Activated T-cell treated with anti-CD3 and anti-CD28 coated beads, Interleukin-2, amount 50 U/mL, for 1 hour (primary cell): ENCODE results near the gene MCC.

Experiments used
- DNase-seq: peaks from one replicate; pipeline ENCODE4 v3.0.0-alpha.2; 2020

Gene MCC

DNA sequence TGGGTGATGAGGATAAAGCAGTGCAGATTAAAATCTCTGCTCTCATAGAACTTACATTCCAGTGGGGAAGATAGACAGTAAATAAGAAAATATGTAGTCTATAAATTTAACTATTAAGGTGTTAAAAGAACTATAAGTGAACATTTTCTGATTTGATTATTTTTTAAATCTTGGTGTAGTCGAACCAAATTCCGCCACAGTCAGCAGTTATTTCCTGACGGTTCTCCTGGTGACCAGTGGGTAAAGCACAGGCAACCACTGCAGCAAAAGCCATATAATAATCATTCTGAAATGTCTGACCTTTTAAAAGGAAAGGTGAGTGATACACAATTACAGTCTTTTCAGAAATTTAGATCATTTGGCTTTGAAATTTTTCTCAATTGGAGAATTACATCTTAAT is 484.5 kb downstream of the MCC start:
- no peak for DNase-seq

DNA sequence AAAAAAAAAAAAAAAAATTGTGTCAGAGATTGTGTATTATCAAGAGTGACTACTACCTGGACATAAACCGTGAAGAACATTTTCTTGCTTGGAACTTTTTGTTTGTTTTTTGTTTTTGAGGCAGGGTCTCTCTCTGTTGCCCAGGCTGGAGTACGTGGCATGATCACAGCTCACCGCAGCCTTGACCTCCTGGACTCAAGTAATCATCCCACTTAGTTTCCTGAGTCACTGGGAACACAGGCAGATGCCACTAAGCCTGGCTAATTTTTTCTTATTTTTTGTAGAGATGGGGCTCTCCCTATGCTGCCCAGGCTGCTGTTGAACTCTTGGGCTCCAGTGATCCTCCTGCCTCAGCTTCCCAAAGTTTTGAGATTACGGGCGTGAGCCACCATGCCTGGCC is 485.8 kb downstream of the MCC start:
- no peak for DNase-seq

DNA sequence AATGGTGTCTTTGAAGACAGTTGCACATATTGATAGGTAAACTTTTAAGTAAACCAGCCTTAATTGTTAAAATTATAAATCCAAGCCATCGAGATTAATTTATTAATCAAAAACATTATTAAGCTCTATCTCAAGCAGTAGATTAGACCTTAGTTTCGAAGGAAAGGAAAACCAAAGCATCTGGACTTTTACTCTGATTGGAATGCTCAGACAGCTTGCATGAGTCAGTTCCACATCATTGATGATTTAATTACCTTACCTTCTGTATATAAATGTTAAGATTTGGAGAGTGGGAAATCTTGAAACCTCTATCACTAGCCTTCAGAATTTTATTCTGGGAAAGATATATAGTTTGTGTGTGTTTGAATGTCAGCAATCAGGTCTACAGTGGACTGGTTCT is 487.8 kb downstream of the MCC start:
- no peak for DNase-seq

DNA sequence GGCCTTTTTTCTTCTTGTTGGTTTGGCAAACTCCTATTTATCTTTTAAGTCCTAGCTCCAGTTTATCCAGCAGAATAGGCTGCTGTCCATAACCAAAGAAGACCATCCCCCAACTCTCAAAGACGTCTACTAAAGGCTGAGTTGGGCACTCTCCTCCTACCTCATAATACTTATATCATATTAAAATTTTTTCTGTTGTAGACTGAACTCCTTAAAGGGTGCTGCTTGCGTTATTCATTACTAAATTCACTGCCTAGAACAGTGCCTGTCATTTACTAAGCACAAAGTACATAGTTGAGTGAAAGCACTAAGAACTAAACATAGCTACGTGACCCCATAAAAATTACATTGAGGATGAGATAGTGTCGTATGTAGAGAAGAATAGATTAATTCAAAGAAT is 490.0 kb downstream of the MCC start:
- no peak for DNase-seq

DNA sequence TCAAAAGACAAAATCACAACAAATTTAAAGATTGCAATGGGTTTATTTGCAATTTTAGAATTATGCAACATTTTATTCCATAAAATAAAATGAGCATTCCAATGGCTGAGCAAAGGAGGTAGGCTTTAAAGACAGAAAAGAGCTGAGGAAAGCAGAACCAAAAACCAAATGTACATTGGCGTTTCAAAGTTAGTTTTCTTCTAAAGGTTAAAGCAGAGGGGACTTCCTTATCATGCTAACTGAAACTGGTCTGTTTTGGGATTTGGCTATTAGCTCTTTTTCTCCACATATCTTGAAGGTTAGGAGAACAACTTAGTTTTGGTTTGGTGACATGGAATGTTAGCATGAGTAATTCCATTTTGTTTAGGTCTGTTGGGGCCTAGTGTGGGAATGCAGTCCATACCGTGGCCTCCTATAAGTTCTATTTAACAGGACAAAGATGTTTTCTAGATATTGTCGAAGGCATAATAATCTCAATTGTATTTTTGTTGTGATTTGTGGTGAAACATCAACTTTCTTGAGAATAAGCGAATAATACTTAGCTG is 491.4 kb downstream of the MCC start:
- no peak for DNase-seq

DNA sequence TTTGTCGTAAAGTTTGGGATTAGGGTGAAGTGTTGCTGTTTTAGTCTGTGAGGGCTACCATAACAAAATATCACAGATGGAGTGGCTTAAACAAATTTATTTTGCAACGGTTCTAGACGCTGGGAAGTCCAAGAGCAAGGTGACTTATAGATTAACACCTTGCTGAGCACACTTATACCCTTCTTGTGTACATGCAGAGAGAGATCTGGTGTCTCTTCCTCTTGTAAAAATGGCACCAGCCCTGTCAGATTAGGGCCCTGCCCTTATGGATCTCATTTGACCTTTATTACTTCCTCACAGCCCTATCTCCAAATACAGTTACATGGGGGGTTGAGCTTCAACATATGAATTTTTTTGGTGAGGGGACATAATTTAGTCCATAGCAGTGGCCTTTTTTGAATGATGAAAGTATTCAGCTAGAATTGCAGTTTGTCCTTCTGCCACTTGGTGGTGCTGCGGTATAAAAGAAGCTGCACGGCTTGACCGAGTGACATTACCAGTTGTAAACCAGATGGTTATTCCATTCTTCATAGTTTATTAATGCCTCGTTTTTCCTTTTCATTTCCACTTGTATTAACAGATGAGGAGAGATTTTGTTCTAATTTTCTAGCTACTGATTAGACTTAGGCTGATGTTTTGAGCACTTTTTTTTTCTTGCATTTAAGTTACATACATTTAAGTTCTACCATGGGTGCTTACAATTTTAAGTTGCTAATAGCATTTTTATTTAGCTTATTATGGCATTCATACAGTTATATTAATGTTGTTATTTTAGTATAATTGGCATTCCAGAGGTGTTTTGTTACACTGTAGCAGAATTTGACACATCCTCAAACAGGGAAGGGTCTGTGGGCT is 492.3 kb downstream of the MCC start:
- DNase-seq = peak; percentile 77

DNA sequence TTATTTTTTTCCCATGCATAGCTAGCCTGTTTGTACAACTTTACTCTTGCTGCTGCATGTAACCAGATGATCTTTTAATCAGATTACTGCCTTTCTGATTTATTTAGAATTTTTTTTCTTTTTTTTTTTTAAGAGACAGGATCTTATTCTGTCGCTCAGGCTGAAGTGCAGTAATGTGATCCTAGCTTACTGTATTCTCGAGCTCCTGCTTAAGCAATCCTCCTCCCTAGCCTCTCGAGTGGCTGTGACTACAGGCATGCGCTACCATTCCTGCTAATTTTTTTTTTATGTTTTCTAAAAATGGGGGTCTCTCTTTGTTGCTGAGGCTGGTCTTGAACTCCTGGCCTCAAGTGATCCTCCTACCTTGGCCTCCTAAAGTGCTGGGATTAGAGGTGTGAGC is 502.0 kb downstream of the MCC start:
- DNase-seq = no peak

DNA sequence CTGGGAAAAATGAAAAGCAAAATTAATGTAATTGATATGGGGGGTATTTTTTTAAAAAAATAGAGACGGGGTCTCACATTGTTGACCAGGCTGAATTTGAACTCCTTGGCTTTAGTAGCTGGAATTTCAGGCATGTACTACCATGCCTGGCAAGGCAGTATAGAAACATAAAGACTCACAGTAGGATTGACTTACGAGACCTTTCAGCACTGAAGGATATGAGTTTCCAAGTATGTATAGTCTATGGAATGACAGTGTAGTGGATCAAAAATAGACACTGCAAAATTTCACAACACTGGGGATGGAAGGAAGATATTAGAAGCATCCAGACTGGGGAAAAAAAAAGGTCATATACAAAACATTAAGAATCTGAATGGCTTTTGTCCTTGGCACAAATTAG is 504.9 kb downstream of the MCC start:
- no peak for DNase-seq

DNA sequence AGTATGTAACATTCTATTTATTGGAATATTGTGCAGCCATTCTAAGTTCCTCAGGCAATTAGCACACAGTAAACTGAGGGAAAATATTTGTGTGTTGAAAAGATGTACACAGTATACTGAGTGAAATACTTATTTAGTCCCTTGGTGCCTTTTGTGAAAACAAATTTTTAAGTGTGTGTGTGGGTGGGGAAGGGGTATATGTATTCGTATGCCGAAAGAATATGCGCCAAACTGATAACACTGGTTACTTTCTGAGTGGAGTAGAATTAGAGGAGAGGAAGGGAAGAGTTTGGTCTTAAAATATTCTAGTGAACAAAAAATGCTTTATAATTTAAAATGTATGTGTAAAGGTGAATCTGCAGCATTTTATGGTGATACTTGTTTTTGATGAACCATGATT is 508.5 kb downstream of the MCC start:
- no peak for DNase-seq

DNA sequence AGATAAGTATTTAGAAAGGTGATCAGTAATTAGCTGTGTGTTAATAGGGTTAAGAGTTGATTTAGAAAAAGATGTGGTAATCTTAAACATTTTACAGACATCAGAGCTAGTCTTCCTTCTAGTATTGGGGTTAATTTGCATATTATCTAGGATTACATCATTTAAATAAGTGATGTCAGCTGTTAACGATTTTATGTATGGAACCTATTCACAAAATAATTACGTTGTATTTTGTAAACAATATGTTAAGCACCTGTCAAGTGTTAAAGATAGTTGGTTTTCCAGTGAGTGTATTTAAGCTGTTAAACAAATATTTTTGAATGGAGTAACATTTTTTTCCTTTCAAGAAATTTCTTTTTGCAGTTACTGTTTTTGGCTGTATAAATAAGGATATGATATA is 509.4 kb downstream of the MCC start:
- DNase-seq = no peak

DNA sequence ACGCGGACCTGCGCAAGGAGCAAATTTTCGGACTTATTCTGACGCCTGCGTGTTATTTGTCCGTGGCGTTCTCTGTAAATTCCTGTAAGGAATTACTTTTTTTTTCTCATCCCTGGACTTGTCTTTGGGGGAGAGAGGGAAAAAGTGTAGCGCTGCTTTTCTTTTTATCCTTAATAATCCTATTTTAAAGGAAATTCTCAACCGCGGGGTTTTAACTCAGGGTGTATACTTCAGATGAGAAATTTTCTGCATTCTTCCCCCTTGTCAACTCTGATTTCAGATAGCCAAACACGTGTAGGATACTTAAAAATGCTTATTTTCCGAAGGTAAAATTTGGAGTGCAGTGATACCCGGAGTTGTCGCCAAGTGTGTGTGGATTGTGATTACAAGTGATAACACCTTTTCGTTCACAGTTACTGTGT is 510.8 kb downstream of the MCC start:
- DNase-seq = no peak

DNA sequence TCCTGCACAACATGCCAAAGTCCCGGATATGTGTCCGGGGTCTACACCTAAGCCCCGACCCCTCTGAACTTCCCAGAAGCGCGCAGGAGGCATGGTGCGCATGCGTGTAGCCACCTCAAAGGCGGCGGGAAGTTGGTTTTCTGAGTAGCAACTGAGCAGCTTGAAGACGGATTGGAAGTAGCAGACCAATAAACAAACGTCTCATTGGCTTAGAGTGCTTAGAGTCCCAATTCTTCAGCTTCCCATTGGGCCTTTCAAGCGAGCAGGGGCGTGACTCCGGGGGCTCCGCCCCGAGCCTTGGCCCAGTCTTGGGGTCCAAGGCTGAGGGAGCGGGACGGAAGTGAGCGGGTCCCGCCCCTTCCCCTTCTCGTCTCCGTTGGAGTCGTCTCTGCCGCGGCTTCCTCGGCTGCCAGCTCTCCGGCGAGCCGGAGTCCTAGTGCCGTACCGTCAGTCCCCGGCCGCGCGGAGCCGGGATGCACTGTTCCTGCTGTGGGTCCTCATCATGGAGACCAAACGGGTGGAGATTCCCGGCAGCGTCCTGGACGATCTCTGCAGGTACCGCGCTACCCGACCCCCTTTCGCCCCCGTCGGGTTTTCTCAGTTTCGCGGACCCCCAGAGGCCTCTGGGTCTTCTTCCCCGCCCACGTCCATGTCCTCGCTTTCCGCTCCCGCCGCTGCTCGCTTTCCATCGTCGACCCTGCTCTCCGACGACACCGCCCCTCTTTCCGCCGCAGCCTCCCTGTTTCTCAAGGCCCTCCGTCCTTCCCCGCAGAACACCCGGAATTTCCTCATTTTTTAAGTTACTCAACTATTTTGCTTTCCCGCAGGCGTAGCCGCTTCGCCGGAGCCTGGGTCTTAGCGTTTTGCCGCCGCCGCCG is 511.6 kb downstream of the MCC start, which contains the start of gene DCP2:
Gene DCP2 (plus strand): TSS at position 367 of the 878 bp plus-strand sequence. CDS start 136 bp downstream, at position 503.
- peak; percentile 97 for DNase-seq

DNA sequence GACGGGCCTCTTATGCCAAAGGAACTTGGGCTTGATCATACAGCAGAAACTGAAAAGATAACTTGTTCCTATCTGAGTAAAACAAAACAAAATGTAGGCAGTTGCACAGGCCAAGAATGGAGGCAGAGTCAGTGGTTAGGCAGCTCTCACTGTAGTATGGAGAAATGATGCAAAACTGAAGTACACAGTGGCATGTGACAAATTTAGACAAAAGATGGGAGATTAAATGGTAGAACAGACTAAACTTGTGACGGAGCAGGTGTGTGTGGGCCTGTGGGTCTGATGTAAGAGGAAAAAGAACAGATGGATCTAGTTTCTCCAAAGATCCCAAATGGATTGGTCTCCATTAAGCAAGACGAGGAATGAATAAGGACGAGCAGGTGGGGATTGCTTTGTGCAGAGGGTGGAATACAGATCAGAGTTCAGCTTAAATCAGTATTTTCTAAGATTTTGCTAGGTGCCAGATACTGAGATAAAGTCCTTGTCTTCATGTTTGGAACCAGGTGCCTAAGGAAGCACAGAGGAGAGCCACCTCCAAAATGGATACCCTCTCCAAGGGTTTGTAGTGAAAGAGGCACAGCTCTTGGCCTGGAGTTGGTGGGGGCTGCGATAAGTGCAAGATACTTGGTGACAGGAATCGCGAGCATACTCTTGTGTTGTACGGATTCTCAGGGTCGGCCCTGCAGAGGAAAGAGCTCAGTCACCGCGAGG is 512.4 kb downstream of the MCC start:
- DNase-seq = no peak

DNA sequence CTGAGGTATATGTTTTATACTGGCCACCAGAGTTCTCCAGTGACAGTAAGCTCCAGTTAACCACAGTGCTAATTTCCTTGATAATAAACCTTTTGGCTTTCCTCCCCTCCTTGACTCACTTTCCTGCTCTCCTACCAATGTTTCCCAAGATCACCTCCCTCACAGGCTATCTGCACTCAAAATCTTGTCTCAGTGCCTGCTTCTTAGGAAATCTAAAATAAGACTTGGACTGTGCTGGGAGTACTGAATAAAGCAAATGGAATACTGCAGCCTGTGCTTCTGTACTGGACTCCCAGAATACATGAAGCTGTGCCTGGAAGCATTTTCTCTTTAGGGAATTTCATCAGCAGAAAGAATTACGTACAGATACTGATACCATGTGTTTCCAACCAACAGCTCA is 513.4 kb downstream of the MCC start:
- DNase-seq = no peak

DNA sequence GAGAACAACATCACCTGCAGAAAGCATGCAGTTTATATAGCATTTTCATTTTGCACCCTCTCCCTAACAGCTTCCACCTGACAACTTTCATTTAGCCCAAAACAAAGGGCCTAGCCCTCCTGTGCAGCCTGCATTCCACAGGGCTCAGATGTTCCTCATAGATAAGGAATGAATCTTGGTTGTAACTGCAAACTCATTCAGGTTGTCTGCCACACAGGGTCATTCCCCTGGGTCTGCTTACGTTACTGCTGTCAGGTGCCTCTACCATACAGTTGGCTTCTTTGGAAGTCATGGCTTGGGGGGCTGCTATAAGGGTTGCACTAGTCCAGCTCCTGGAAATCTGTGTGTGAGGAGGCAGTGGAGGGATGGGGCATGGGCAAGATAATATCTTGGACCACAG is 514.3 kb downstream of the MCC start:
- no peak for DNase-seq

DNA sequence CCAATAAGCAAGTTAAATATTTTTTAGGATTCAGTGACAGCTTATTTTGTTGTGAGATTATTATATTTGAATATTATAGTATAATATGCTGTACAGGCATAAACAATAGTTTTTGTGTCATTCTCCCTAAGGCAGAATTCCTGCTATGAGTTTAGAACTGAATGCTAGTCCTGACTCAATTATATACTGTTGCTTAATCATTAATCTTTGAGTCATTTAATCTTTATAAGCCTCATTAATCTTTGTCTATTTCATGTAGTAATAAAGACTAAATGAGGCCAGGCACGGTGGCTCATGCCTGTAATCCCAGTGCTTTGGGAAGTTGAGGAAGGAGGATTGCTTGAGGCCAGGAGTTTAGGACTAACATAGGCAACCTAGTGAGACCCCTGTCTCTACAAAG is 515.2 kb downstream of the MCC start:
- no peak for DNase-seq
